ENCODE measurements around the gene HSPB7. TPM values are rescaled to one million over a fixed set of nuclear protein-coding genes. Genes with fewer than 3 reads are reported as not detected.

HSPB7 gene
- total and polyA plus RNA-seq, 2 donors (not counting 1 experiment from before 2014, with no cell fraction given) = 4.5 to 10.1 TPM

GRCh38 chr1:16066245-16066644 is 48.4 kb upstream of the HSPB7 start:
- DNase-seq (ENCODE audit: low read depth in 2 of 2) = no peak
- TF ChIP-seq CTCF (conservative IDR thresholded peaks at IDR 0.05 in 1 of 2, IDR thresholded peaks at IDR 0.05 in 1 of 2; ENCODE audit: low read depth in 1 of 2, low read length in 2 of 2) (no peak), EZH2 (IDR thresholded peaks at IDR 0.05; ENCODE audit: low read length, missing control alignments) (no peak)
- H3K4me2 ChIP-seq (ENCODE audit: extremely low read depth, insufficient read depth, low read length) = no peak overlapping the region

GRCh38 chr1:16065269-16065576 is 47.4 kb upstream of the HSPB7 start:
- no peak for DNase-seq (ENCODE audit: low read depth in 2 of 2)

More at GRCh38 chr1:16066245-16066644, 48.4 kb upstream of the HSPB7 start:
- Histone ChIP-seq H3K27me3 (ENCODE audit: control insufficient read depth, insufficient read depth, low read length) (peaks cover 7% of the 10 kb centered on the region), H2AFZ (ENCODE audit: low read length) (no peak overlapping the region), H3K4me1 (ENCODE audit: control insufficient read depth, extremely low read depth, insufficient read depth, low read length) (no peaks in the 10 kb centered on the region), H3K27ac (ENCODE audit: insufficient read depth, low read length) (no peak overlapping the region), H3K36me3 (ENCODE audit: control insufficient read depth, insufficient read depth, low read length) (no peaks in the 10 kb centered on the region), H4K20me1 (ENCODE audit: control insufficient read depth, extremely low read depth, insufficient read depth, low read length) (no peaks in the 10 kb centered on the region), H3K4me3 (replicated peaks in 1 of 4; ENCODE audit: control extremely low read depth in 1 of 4, insufficient read depth in 1 of 4, low read depth in 3 of 4, low read length in 4 of 4) (no peak overlapping the region), H3K79me2 (ENCODE audit: control insufficient read depth, insufficient read depth, low read length) (no peaks in the 10 kb centered on the region), H3K9ac (ENCODE audit: insufficient read depth, low read length) (no peak overlapping the region), H3K9me3 (ENCODE audit: control insufficient read depth, insufficient read depth, low read depth, low read length) (no peaks in the 10 kb centered on the region)

GRCh38 chr1:16064536-16065268 is 46.9 kb upstream of the HSPB7 start:
- peaks cover 7% of the 10 kb centered on the region for H3K27me3 ChIP-seq (ENCODE audit: control insufficient read depth, insufficient read depth, low read length)
- no peak for TF ChIP-seq CTCF (conservative IDR thresholded peaks at IDR 0.05 in 1 of 2, IDR thresholded peaks at IDR 0.05 in 1 of 2; ENCODE audit: low read depth in 1 of 2, low read length in 2 of 2)
- no peak for TF ChIP-seq EZH2 (IDR thresholded peaks at IDR 0.05; ENCODE audit: low read length, missing control alignments)
- H2AFZ ChIP-seq (ENCODE audit: low read length) = no peak overlapping the region
- H3K4me1 ChIP-seq (ENCODE audit: control insufficient read depth, extremely low read depth, insufficient read depth, low read length) = no peaks in the 10 kb centered on the region
- H3K4me3 ChIP-seq (replicated peaks in 1 of 4; ENCODE audit: control extremely low read depth in 1 of 4, insufficient read depth in 1 of 4, low read depth in 3 of 4, low read length in 4 of 4) = no peak overlapping the region
- no peaks in the 10 kb centered on the region for H3K79me2 ChIP-seq (ENCODE audit: control insufficient read depth, insufficient read depth, low read length)
- no peak overlapping the region for H3K27ac ChIP-seq (ENCODE audit: insufficient read depth, low read length)
- H4K20me1 ChIP-seq (ENCODE audit: control insufficient read depth, extremely low read depth, insufficient read depth, low read length) = no peaks in the 10 kb centered on the region
- no peak overlapping the region for H3K4me2 ChIP-seq (ENCODE audit: extremely low read depth, insufficient read depth, low read length)
- no peaks in the 10 kb centered on the region for H3K36me3 ChIP-seq (ENCODE audit: control insufficient read depth, insufficient read depth, low read length)
- no peaks in the 10 kb centered on the region for H3K9me3 ChIP-seq (ENCODE audit: control insufficient read depth, insufficient read depth, low read depth, low read length)
- DNase-seq (ENCODE audit: low read depth in 2 of 2) = no peak
- no peak overlapping the region for H3K9ac ChIP-seq (ENCODE audit: insufficient read depth, low read length)

More at GRCh38 chr1:16065269-16065576, 47.4 kb upstream of the HSPB7 start:
- peaks cover 7% of the 10 kb centered on the region for H3K27me3 ChIP-seq (ENCODE audit: control insufficient read depth, insufficient read depth, low read length)
- H3K79me2 ChIP-seq (ENCODE audit: control insufficient read depth, insufficient read depth, low read length) = no peaks in the 10 kb centered on the region
- no peaks in the 10 kb centered on the region for H3K36me3 ChIP-seq (ENCODE audit: control insufficient read depth, insufficient read depth, low read length)
- no peak overlapping the region for H3K4me2 ChIP-seq (ENCODE audit: extremely low read depth, insufficient read depth, low read length)
- no peak overlapping the region for H3K9ac ChIP-seq (ENCODE audit: insufficient read depth, low read length)
- no peaks in the 10 kb centered on the region for H4K20me1 ChIP-seq (ENCODE audit: control insufficient read depth, extremely low read depth, insufficient read depth, low read length)
- no peak overlapping the region for H3K4me3 ChIP-seq (replicated peaks in 1 of 4; ENCODE audit: control extremely low read depth in 1 of 4, insufficient read depth in 1 of 4, low read depth in 3 of 4, low read length in 4 of 4)
- H3K4me1 ChIP-seq (ENCODE audit: control insufficient read depth, extremely low read depth, insufficient read depth, low read length) = no peaks in the 10 kb centered on the region
- no peaks in the 10 kb centered on the region for H3K9me3 ChIP-seq (ENCODE audit: control insufficient read depth, insufficient read depth, low read depth, low read length)
- TF ChIP-seq EZH2 (IDR thresholded peaks at IDR 0.05; ENCODE audit: low read length, missing control alignments) (no peak), CTCF (conservative IDR thresholded peaks at IDR 0.05 in 1 of 2, IDR thresholded peaks at IDR 0.05 in 1 of 2; ENCODE audit: low read depth in 1 of 2, low read length in 2 of 2) (no peak)
- no peak overlapping the region for H2AFZ ChIP-seq (ENCODE audit: low read length)
- H3K27ac ChIP-seq (ENCODE audit: insufficient read depth, low read length) = no peak overlapping the region

Measured in fibroblast of lung (primary cell).